Muscle layer of duodenum (tissue), 2 donors: ENCODE measurements around the gene CCDC195.
"Not testable (repeated sequence)": the region's sequence is repeated elsewhere in the genome, so short reads cannot be mapped to it uniquely, and the experiment has no call there.

ENCODE experiments used
- H3K27ac ChIP-seq: one replicate; pipeline ENCODE4 v1.7.0; 2013; ENCODE audit warnings: mild to moderate bottlenecking, low read length
- H3K27me3 ChIP-seq: one replicate; pipeline ENCODE4 v1.7.0; 2013; ENCODE audit warnings: low read depth, mild to moderate bottlenecking, control low read depth, low read length
- H3K36me3 ChIP-seq, 2 donors: one replicate each; pipeline ENCODE4 v1.7.0; 2013; ENCODE audit warnings: low read length in 2 of 2, control low read depth in 1 of 2, mild to moderate bottlenecking in 1 of 2; ENCODE audit not compliant: insufficient read depth in 2 of 2, control insufficient read depth in 1 of 2
- H3K4me1 ChIP-seq, 2 donors: one replicate each; pipeline ENCODE4 v1.7.0; 2013; ENCODE audit warnings: low read length in 2 of 2, mild to moderate bottlenecking in 2 of 2, control low read depth in 1 of 2, moderate library complexity in 1 of 2; ENCODE audit not compliant: insufficient read depth in 2 of 2, control insufficient read depth in 1 of 2
- H3K4me3 ChIP-seq, 2 donors: one replicate each; pipeline ENCODE4 v1.7.0; 2013; ENCODE audit warnings: low read length in 2 of 2, low read depth in 1 of 2, mild to moderate bottlenecking in 1 of 2
- H3K9me3 ChIP-seq, 2 donors: one replicate each; pipeline ENCODE4 v1.7.0; 2013; ENCODE audit warnings: low read length in 2 of 2, control low read depth in 1 of 2, mild to moderate bottlenecking in 1 of 2; ENCODE audit not compliant: control insufficient read depth in 1 of 2
- donor health status: healthy.

CCDC195 gene

GRCh38 chr2:224688997-224689396, 27.2 kb downstream of the CCDC195 start:
- Histone ChIP-seq H3K4me3 (no peak overlapping the region), H3K4me1 (no peaks in the 10 kb centered on the region), H3K27ac (no peak overlapping the region), H3K27me3 (no peaks in the 10 kb centered on the region), H3K36me3 (no peaks in the 10 kb centered on the region), H3K9me3 (no peaks in the 10 kb centered on the region)

- Histone ChIP-seq H3K36me3 (no peaks in the 10 kb centered on the region), H3K4me1 (no peaks in the 10 kb centered on the region), H3K4me3 (no peak overlapping the region), H3K27me3 (no peaks in the 10 kb centered on the region), H3K27ac (no peak overlapping the region), H3K9me3 (no peaks in the 10 kb centered on the region)
These were observed 29.0 kb downstream of the CCDC195 start for GRCh38 chr2:224687156-224687555.

GRCh38 chr2:224685121-224685520, 31.0 kb downstream of the CCDC195 start:
- H3K9me3 ChIP-seq, result no peaks in the 10 kb centered on the region
- no peaks in the 10 kb centered on the region for H3K4me1 ChIP-seq
- H3K4me3 ChIP-seq, result no peak overlapping the region
- no peaks in the 10 kb centered on the region for H3K36me3 ChIP-seq
- H3K27ac ChIP-seq, result no peak overlapping the region
- no peaks in the 10 kb centered on the region for H3K27me3 ChIP-seq

- Histone ChIP-seq H3K36me3 (no peaks in the 10 kb centered on the region), H3K9me3 (no peaks in the 10 kb centered on the region), H3K27me3 (no peaks in the 10 kb centered on the region), H3K4me1 (no peaks in the 10 kb centered on the region), H3K27ac (no peak overlapping the region), H3K4me3 (no peak overlapping the region)
These were observed 34.0 kb downstream of the CCDC195 start for GRCh38 chr2:224682134-224682533.

GRCh38 chr2:224671731-224672130, 44.4 kb downstream of the CCDC195 start:
- Histone ChIP-seq H3K27me3 (no peaks in the 10 kb centered on the region), H3K4me3 (no peak overlapping the region), H3K9me3 (no peaks in the 10 kb centered on the region), H3K27ac (no peak overlapping the region), H3K4me1 (no peaks in the 10 kb centered on the region), H3K36me3 (no peaks in the 10 kb centered on the region)

GRCh38 chr2:224670203-224670602, 46.0 kb downstream of the CCDC195 start:
- no peak overlapping the region for H3K27ac ChIP-seq
- H3K4me3 ChIP-seq, result no peak overlapping the region
- H3K36me3 ChIP-seq, result no peaks in the 10 kb centered on the region
- H3K4me1 ChIP-seq, result no peaks in the 10 kb centered on the region
- no peaks in the 10 kb centered on the region for H3K27me3 ChIP-seq
- H3K9me3 ChIP-seq, result no peaks in the 10 kb centered on the region

- Histone ChIP-seq H3K4me3 (no peak overlapping the region), H3K27me3 (no peaks in the 10 kb centered on the region), H3K9me3 (no peaks in the 10 kb centered on the region), H3K36me3 (no peaks in the 10 kb centered on the region), H3K4me1 (no peaks in the 10 kb centered on the region), H3K27ac (no peak overlapping the region)
These were observed 46.7 kb downstream of the CCDC195 start for GRCh38 chr2:224669449-224669848.

- Histone ChIP-seq H3K4me1 (no peaks in the 10 kb centered on the region), H3K4me3 (no peak overlapping the region), H3K27ac (no peak overlapping the region), H3K36me3 (no peaks in the 10 kb centered on the region), H3K27me3 (no peaks in the 10 kb centered on the region), H3K9me3 (no peaks in the 10 kb centered on the region)
These were observed 47.8 kb downstream of the CCDC195 start for GRCh38 chr2:224668123-224668909.

- Histone ChIP-seq H3K4me3 (no peak overlapping the region), H3K27me3 (no peaks in the 10 kb centered on the region), H3K4me1 (no peaks in the 10 kb centered on the region), H3K36me3 (no peaks in the 10 kb centered on the region), H3K9me3 (no peaks in the 10 kb centered on the region), H3K27ac (no peak overlapping the region)
These were observed 49.1 kb downstream of the CCDC195 start for GRCh38 chr2:224666951-224667553.

- not testable (repeated sequence) for H3K4me1 ChIP-seq, H3K27ac ChIP-seq, H3K27me3 ChIP-seq, H3K9me3 ChIP-seq, H3K36me3 ChIP-seq, H3K4me3 ChIP-seq
These were observed 52.8 kb downstream of the CCDC195 start for GRCh38 chr2:224663322-224663721.

- H3K4me1 ChIP-seq, H3K36me3 ChIP-seq, H3K27ac ChIP-seq, H3K27me3 ChIP-seq, H3K9me3 ChIP-seq, H3K4me3 ChIP-seq: not testable (repeated sequence)
These were observed 54.5 kb downstream of the CCDC195 start for GRCh38 chr2:224661708-224662107.

- Histone ChIP-seq H3K27ac (no peak overlapping the region), H3K4me1 (no peaks in the 10 kb centered on the region), H3K4me3 (no peak overlapping the region), H3K9me3 (no peaks in the 10 kb centered on the region), H3K36me3 (no peaks in the 10 kb centered on the region), H3K27me3 (no peaks in the 10 kb centered on the region)
These were observed 56.5 kb downstream of the CCDC195 start for GRCh38 chr2:224659714-224660113.
